Neural cell (in vitro differentiated cells): ENCODE results near the gene CSAD.

Experiments
- POLR2AphosphoS5 ChIP-seq: IDR thresholded peaks from 2 replicates; pipeline ENCODE4 v1.6.1; 2012
- REST ChIP-seq: IDR thresholded peaks from 2 replicates; pipeline ENCODE4 v1.6.1; 2012; ENCODE audit warnings: borderline replicate concordance
- TF ChIP-seq, protein P1 (sequence below): fragments of 450-650 bp; IDR thresholded peaks from 2 replicates; pipeline ENCODE4 v1.5.1; 2014; ENCODE audit warnings: antibody characterized with exemption, mild to moderate bottlenecking, moderate library complexity; ENCODE audit not compliant: poor library complexity, severe bottlenecking

DNA sequence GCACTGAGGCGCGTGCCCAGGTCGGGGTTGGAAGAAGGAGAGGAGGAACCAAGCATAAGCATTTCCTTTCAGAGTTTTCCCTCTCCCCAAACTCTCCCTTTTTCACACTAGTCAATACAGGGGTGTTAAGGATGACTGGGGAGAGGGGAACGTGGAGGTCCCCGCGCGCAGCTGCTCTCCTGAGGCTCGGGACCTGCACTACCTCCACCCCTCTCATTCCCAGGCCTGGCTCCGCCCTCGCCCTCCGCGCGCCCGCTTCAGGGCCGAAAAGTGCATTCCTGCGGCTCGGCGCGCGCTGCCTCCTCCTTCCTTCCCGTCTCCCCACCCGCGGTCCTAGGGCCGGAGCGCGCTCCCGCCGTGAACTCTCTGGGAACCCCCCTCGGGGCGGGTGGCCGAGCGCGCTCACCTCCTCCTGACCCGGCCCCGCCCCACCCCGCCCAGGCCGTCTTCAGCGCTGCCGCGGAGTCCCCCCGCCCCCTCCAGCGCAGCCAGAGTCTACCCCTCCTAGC, 40.0 kb upstream of the CSAD start:
- TF ChIP-seq, protein P1, sequence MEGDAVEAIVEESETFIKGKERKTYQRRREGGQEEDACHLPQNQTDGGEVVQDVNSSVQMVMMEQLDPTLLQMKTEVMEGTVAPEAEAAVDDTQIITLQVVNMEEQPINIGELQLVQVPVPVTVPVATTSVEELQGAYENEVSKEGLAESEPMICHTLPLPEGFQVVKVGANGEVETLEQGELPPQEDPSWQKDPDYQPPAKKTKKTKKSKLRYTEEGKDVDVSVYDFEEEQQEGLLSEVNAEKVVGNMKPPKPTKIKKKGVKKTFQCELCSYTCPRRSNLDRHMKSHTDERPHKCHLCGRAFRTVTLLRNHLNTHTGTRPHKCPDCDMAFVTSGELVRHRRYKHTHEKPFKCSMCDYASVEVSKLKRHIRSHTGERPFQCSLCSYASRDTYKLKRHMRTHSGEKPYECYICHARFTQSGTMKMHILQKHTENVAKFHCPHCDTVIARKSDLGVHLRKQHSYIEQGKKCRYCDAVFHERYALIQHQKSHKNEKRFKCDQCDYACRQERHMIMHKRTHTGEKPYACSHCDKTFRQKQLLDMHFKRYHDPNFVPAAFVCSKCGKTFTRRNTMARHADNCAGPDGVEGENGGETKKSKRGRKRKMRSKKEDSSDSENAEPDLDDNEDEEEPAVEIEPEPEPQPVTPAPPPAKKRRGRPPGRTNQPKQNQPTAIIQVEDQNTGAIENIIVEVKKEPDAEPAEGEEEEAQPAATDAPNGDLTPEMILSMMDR = no peak
- TF ChIP-seq REST (no peak), POLR2AphosphoS5 (peak; percentile 3)
